Hematopoietic multipotent progenitor cell treated with erythropoietin and hydrocortisone succinate and interleukin-3 and kit ligand, for 6 days (in vitro differentiated cells): ENCODE data around the gene SESTD1.
A peak's percentile ranks its signal among the peaks of the same experiment; 100 is the strongest.
"Not testable (repeated sequence)": the region's sequence is repeated elsewhere in the genome, so short reads cannot be mapped to it uniquely, and the experiment has no call there.

Experiments used
- DNase-seq: peaks from one replicate; pipeline ENCODE4 v3.0.0-alpha.2; 2015

The SESTD1 gene

GRCh38 chr2:179235463-179236108 lies 29.0 kb downstream of the SESTD1 start:
- peak; percentile 1 for DNase-seq

DNA sequence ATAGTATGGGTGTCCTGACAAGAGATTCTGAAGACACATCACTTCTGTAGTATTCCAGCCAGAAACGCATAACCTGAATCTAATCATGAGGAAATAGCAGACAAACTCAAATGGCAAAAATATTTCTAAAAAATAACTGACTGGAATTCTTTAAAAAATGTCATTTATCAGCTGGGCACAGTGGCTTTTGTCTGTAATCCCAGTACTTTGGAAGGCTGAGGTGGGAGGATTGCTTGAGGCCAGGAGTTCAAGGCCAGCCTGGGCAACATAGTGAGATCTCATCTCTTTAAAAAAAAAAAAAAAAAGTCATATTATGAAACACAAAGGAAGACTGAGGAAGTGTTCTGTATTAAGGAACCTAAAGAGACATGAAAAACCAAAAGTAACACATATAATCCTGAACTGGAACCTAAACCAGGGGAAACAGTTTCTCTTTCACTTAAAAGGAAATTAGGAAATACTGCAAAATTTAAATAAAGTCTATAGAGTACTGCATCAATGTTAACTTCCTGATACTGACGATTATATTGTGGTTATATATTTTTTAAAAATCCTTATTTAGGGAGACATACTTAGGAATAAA lies 29.9 kb downstream of the SESTD1 start:
- DNase-seq, result peak; percentile 22

DNA sequence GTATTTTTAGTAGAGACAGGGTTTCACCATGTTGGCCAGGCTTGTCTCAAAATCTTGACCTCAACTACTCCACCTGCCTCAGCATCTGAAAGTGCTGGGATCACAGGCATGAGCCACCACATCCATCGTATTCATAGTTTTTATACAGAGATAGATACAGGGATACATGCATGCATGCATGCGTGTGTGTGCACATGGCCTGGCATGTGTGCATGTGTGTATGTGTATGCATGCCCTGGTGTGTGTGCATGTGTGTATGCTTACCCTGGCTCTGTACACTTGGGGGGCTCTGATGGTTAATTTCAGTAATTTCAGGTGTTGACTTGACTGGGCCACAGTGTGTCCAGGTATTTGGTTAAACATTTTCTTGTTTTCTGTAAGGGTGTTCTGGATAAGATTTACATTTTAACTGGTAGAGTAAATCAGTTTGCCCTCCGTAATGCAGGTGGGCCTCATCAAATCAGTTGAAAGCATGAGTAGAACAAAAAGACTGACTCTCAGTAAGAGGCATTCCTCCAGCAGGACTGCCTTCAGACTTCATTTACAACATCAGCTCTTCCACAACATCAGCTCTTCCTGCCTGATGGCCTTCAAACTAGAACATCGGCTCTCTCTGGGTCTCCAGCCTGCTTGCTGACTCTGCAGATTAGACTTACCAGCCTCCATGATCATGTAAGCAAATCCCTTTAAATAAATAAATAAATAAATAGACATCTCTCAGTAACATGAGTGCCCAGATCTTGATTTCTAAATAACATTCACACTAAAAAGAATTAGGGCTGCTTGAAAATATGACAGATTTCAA lies 30.8 kb downstream of the SESTD1 start:
- peak; percentile 1 for DNase-seq

DNA sequence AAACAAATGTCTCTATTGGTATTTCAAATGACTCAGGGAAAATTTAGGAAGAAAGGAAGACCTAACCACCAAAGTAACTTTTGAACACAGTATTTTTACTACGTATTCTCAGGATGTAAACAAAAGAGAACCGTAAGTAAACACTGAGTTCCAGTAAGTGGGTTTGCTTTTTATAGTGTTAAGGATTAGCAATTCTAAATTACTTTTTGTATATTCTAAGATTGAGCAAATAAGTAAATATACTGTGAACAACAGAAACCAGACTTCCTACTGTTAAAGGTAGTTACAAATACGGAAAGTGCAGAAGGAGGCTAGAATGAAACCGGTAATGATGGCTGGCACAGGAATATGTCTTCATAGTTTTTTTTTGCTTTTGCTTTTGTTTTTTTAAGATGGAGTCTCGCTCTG lies 31.5 kb downstream of the SESTD1 start:
- peak; percentile 0 for DNase-seq

- no peak for DNase-seq
These were observed 37.7 kb downstream of the SESTD1 start for GRCh38 chr2:179226961-179227259.

DNA sequence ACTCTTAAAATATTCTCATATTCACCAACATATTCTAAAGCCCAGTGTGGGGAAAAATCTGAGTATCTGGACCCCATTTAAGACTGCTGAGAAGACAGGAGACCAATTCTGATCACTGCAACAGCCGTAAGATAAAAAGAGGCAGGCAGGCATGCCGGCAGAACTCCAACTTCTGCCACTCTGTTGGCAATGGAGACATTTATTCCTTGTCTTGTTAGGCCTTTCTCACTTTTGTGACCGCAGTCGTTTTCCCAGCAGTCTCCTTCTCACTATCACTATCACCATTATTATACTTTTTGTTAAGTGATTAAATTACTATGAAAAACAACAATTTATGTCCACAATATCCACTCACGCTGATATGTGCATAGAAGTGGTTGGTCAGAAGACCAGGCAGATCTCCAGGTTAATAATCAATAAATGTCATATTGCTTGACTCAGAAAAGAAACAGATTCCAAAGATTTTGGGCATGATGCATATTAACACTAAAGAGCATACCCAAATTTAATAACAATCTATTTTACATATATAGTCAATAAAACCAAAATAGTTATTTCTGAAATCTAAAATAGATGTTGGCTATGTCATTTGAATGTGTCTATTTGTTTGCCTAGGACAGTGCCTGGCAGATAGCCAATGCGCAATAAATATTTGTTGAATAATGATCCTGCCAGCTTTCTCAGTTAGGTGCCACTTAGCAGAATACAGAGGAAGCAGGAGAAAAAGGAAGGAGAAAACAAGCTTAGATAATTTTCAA lies 38.2 kb downstream of the SESTD1 start:
- peak; percentile 33 for DNase-seq

GRCh38 chr2:179224361-179224760 lies 40.3 kb downstream of the SESTD1 start:
- peak; percentile 0 for DNase-seq

DNA sequence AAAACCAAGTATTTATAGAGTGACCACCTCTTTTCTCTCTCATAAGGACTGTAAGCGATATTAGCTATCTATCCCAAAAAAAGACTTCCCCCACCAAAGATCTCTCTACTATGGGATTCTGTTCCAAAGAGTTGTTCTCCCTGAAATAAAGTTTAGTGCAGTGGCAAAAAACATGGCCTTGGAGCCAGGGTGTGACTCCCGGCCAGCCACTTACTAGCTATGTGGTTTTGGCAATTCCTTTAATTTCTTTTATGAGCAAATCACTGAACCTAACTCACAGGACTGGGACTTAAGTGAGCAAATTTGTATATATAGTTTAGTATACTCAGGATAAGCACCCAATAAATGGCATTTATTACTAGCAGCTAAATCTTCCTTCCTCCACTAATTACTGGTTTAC lies 42.6 kb downstream of the SESTD1 start:
- DNase-seq, result no peak

DNA sequence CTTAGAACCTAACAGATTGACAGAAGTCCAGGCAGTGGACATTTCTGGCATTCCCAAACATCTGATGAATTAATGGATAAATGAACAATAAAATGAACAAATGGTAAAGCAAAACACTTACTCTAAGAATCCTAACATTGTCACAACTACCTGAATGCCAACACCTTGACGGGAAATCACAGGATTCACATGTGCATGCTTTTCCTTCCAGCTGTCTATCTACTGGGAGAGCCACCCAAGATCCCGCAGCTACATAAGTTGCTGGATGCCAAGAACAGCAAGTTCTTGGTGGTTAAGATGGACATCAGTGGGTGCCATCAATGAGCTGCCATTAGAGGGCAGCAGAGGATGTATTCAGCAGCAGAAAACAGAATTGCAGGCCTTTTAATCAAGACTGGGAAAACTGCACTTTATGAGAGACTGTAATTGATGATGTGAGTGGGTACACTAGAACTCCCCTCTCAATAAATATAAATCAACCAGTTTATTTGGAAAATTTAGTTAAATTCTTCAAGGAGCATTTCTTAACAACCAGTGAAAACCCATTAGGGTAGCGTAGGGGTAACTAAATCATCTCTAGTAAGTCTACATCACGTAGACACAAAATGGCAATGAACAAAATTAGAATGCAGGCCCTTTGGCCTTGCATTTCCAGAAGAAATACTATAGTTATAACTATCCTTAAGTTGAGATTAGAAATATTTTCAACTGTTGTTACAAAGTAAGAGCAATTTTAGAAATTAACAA lies 45.6 kb downstream of the SESTD1 start:
- peak; percentile 84 for DNase-seq

- not testable (repeated sequence) for DNase-seq
These were observed 50.0 kb downstream of the SESTD1 start for GRCh38 chr2:179214671-179215070.

DNA sequence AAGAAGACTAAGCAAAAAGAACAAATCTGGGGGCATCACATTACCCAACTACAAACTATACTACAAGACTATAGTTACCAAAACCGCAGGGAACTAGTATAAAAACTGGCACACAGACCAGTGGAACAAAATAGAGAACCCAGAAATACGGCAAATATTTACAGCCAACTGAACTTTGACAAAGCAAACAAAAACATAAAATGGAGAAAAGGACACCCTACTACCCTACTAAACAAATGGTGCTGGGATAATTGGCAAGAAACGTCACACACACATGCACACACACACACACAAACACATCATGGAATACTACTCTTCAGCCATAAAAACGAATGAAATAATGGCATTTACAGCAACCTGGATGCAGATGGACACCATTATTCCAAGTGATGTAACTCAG lies 53.3 kb downstream of the SESTD1 start:
- DNase-seq, result no peak

- DNase-seq, result not testable (repeated sequence)
These were observed 56.4 kb downstream of the SESTD1 start for GRCh38 chr2:179208277-179208676.

DNA sequence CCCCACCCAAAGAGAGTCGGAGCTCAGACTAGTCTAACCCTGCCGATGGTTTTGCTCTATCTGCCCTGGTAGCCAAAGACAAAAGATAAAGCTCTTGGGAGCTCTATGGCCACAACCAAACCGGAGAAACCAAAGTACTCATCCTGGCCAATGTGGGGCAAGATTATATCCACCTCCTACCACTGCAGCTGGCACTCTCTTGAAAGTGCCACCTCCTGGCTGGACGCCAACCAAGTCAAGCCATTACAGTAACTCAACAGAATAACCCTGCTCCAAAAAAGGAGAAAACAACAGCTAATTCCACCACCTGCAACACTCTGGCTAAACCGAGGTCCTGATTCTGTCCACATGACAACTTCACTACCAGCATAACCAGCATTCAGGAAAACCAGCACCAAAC lies 57.6 kb downstream of the SESTD1 start:
- no peak for DNase-seq

DNA sequence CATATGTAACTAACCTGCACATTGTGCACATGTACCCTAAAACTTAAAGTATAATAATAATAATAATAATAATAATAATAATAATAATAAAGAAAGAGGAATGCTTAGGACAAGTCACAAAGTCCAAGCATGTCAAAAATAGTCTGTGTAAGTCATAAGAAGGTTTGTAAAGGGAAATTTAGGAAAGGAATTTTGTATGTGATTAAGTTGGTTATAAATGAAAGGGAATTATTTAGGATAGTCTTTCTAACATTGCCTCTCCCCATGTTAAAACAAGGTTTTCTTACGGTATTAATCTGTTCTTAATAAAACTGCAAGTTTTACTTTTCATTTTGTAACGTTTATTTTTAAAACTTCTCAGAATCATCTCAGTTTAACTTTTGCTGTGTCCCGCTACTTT lies 62.8 kb downstream of the SESTD1 start:
- no peak for DNase-seq

DNA sequence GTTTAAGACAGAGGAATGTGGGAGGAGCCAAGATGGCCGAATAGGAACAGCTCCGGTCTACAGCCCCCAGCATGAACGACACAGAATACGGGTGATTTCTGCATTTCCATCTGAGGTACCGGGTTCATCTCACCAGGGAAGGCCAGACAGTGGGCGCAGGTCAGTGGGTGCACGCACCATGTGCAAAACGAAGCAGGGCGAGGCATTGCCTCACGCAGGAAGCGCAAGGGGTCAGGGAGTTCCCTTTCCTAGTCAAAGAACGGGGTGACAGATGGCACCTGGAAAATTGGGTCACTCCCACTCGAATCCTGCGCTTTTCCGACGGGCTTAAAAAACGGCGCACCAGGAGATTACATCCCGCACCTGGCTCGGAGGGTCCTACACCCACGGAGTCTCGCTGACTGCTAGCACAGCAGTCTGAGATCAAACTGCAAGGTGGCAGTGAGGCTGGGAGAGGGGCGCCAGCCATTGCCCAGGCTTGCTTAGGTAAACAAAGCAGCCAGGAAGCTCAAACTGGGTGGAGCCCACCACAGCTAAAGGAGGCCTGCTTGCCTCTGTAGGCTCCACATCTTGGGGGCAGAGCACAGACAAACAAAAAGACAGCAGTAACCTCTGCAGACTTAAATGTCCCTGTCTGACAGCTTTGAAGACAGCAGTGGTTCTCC lies 68.6 kb downstream of the SESTD1 start:
- DNase-seq, result not testable (repeated sequence)

DNA sequence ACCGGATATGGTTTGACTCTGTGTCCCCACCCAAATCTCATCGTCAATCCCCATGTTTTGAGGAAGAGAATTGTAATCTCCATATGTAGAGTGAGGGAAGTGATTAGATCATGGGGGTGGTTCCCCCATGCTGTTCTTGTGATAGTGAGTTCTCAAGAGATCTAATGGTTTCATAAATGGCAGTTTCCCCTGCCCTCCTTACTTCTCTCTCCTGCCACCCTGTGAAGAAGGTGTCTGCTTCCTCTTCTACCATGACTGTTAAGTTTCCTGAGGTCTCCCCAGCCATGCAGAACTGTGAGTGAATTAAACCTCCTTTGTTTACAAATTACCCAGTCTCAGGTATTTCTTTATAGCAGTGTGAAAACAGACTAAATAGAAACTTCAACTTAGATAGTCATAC lies 69.5 kb downstream of the SESTD1 start:
- DNase-seq, result no peak

DNA sequence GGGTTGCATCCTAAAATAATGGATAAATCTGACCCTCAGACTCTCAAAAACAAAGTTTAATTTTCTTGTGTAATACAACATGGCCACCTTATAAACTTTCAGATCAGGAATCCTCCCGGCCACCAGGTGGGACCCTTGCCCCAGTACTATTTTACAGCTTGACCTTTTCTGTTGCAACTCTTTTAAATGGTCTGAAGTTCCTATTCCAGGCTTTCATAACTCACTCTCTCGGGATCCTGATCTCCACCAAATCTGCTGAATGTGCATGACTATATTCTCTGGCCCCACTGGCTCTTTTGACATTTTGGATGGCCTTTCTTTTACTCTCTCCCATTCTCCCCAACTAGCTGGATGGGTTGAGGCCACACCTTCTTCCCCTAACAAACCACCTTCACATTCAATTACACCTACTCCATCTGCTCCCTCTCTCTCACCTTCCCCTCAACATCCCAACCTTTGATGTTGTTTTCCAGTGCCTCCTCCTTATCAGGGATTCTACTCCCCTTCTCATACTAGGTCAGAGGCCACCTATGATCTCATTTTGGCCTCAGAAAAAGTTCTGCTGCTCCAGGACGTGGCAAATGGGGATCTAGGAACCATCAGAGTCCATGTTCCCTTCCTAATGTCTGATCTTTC lies 70.8 kb downstream of the SESTD1 start:
- no peak for DNase-seq

GRCh38 chr2:179191110-179191509 lies 73.5 kb downstream of the SESTD1 start:
- DNase-seq, result no peak

GRCh38 chr2:179186126-179186525 lies 78.5 kb downstream of the SESTD1 start:
- DNase-seq, result no peak

- DNase-seq, result no peak
These were observed 80.0 kb downstream of the SESTD1 start for GRCh38 chr2:179184610-179185009.

DNA sequence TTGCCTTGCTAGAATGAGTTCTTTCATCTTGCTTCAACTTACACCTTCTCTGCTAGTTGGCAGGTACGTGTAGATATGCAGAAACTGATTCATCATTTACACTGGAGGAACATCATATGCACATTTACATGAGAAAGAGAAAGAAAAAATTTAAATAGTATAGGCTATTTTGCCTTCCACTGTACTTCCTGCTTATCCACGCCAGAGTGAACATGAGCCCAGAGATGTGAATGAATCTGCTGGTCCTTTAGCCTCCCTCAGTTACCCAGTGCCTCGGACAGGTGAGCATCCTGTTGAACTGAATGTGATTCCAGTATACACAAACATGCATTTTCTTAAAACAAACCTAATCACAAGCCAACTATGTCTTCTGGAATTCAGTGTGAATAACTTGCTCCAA lies 83.6 kb downstream of the SESTD1 start:
- no peak for DNase-seq

DNA sequence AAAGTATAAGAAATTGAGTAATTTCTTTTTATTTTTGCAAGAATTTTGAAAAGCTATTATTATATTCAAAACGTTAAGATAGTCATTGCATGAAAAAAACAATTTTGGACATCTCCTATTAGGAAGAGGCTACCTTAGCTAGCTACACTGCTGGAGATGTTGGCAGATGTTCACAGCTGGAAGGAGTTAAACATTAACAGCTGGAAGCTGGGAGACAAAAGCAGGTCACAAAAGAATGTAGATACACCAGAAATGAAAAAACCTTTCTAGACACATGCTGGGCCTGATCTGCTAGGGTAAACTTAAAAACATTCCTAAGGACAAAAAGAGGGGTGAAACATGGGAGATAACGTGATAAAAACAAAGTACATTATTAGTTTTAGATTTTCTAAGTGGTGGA lies 84.4 kb downstream of the SESTD1 start:
- no peak for DNase-seq
